ENCODE results near the gene PLEKHA5.

Gene PLEKHA5

DNA sequence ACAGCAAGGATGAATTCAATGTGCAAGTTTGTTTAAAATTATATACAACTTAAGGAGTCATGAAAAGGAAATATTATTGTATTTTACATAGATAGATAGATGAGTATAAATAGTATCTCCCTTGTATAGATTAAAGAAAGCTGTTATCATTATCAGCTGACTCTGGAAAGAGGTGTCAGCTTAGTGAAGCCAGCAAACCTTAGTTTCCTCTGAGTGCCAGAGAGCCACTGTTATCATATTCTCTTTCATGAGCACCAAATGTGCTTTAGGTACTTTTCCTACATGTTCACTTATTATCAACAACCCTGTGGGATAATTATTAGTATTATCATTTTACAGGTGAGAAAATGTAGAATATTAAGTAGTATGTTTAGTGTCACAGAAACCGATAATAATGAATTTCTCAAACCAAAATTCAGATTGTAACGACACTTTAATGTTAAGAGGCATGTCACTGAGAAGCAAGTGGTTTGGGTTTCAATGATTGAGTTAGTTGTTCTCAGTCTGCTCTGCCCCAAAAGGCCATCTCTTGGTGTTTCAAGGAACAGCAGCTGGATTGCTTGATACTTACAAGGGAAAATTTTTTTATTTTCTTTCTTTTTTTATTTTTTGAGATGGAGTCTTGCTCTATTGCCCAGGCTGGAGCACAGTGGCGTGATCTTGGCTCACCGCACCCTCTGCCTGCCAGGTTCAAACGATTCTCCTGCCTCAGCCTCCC, 53.7 kb downstream of the PLEKHA5 start:
- no peak for DNase-seq (ENCODE audit: low spot score)
- CTCF ChIA-PET: interaction anchor here (0.6 kb wide), 1 partner anchor 302 kb away, joined by 3 read pairs; no protein-coding TSS in a partner anchor
- H3K27ac ChIP-seq: no peak overlapping the region
- TF ChIP-seq, protein P1, sequence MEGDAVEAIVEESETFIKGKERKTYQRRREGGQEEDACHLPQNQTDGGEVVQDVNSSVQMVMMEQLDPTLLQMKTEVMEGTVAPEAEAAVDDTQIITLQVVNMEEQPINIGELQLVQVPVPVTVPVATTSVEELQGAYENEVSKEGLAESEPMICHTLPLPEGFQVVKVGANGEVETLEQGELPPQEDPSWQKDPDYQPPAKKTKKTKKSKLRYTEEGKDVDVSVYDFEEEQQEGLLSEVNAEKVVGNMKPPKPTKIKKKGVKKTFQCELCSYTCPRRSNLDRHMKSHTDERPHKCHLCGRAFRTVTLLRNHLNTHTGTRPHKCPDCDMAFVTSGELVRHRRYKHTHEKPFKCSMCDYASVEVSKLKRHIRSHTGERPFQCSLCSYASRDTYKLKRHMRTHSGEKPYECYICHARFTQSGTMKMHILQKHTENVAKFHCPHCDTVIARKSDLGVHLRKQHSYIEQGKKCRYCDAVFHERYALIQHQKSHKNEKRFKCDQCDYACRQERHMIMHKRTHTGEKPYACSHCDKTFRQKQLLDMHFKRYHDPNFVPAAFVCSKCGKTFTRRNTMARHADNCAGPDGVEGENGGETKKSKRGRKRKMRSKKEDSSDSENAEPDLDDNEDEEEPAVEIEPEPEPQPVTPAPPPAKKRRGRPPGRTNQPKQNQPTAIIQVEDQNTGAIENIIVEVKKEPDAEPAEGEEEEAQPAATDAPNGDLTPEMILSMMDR (conservative IDR thresholded peaks at IDR 0.05; ENCODE audit: low read depth): no peak
- POLR2A ChIA-PET (ENCODE audit: low non-redundant PET): no interaction called here

- POLR2A ChIA-PET (ENCODE audit: low non-redundant PET): no interaction called here
- CTCF ChIA-PET: interaction anchor here (1.0 kb wide), 1 partner anchor 325 kb away, joined by 4 read pairs; no protein-coding TSS in a partner anchor
- no peak for DNase-seq (ENCODE audit: low spot score)
- no peak overlapping the region for H3K27ac ChIP-seq
- TF ChIP-seq, protein P1 (conservative IDR thresholded peaks at IDR 0.05; ENCODE audit: low read depth): no peak
Observed at GRCh38 chr12:19185262-19185929, 55.9 kb downstream of the PLEKHA5 start.

DNA sequence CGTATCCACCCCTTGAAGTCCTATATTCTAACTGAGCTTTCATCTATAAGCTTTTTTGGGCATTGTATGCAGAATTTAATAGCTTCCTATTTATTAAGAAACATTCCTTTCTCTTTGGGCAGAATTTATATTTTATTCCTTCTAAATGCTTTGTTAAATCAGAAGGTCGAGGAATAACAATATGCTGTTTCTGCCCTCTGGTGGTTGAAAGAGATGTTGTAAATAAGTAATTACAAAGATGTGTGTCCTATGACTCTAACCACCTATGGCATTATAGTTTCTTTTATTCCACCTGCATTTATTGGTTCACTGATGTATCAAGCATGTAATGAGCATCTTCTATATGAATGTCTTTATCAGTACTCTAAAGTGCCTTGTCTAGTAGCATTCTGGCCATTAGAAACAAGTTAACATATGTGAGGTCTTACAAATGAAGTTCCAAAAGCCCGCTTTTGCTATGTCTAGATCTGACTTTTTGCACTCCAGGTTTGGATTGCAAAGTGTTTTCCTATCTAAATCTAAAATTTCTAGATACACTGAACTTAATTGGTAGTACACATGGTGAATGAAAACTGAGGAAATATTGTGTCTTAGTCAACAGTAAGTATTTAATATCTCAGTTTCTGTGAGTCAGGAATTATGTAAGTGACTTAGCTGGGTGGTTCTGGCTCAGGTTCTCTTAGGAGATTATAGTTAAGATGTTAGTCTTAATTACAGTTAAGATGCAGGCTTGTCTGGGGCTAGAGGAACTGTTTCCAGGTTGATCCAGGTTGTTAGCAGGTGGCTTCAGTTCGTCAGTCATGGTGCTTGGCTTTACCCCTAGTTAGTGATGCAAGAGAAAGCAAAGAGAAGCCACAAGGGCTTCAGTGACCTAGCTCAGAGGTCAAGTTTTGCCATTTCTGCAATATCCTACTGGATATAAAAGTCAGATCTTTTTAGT, 57.5 kb downstream of the PLEKHA5 start:
- CTCF ChIA-PET: interaction anchor here (0.6 to 1.0 kb wide), 12 partner anchors 34 to 939 kb away, joined by 3 to 6 read pairs (median 3); no protein-coding TSS in a partner anchor
- H3K27ac ChIP-seq: no peak overlapping the region
- POLR2A ChIA-PET (ENCODE audit: low non-redundant PET): no interaction called here
- TF ChIP-seq, protein P1 (conservative IDR thresholded peaks at IDR 0.05; ENCODE audit: low read depth): peak; percentile 47
- DNase-seq (ENCODE audit: low spot score): peak; percentile 32

DNA sequence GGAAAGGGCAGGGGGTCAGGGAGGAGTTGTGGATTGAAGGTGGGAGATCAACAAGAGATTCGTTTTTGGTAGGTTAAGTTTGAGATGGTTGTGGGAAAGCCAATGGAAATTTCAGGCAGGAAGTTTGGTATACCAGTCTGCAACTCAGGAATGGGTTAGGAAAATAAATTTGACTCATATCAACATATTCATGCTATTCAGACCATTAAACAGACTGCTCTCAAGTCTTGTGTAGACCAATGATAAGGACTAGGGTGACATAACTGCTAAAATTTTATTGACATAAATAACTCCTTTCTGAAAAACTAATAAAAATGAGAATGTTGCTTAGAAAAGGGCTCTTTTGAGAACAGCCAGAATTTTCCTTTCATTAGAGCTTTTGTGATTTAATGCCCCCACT, 60.0 kb downstream of the PLEKHA5 start:
- ChIA-PET CTCF (no interaction called here), POLR2A (ENCODE audit: low non-redundant PET) (no interaction called here)
- TF ChIP-seq, protein P1 (conservative IDR thresholded peaks at IDR 0.05; ENCODE audit: low read depth): no peak
- no peak overlapping the region for H3K27ac ChIP-seq
- no peak for DNase-seq (ENCODE audit: low spot score)

DNA sequence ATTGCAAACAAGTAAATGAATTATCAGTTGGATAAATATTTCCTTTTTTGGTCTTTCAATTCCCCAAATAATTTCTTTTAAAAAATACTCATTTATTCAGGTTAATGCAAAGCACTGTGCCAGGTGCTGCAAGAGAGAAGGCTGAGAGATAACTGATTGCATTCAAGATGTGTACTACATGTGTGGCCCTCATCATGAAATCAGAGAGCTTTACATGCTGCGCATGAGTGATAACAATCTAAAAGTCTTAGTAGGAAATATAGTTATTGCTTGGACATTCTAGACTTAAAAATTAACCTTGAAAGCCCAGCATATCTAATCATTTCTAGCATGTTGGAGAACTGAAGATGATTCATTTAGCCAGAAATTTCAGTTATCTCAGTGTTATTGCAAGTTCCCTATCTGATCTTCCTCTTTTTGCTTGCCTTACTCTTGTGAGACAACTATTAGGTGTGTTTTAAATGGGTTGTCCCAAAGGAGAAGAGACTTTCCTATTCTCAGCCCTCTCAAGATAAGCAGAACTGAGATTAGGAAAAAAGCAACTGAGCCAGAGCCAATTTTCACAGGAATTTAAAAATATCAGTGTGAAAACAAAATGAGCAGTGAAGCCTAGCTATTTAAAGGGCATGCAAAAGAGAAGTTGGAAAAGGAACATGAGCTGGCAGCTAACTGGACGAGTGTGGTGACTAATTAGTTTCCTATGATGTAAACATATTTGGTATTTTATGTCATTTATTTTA, 60.9 kb downstream of the PLEKHA5 start:
- POLR2A ChIA-PET (ENCODE audit: low non-redundant PET): no interaction called here

More for the DNA sequence above, 60.9 kb downstream of the PLEKHA5 start:
- TF ChIP-seq, protein P1 (conservative IDR thresholded peaks at IDR 0.05; ENCODE audit: low read depth): no peak
- no peak overlapping the region for H3K27ac ChIP-seq
- CTCF ChIA-PET: interaction anchor here (0.7 kb wide), 1 partner anchor 33 kb away, joined by 3 read pairs; no protein-coding TSS in a partner anchor
- peak; percentile 26 for DNase-seq (ENCODE audit: low spot score)

All from RWPE1 (cell line).